Epithelial cell of proximal tubule (primary cell): Measurements from ENCODE around the gene HOXB3. TPM values are rescaled to one million over a fixed set of nuclear protein-coding genes. Genes with fewer than 3 reads are reported as not detected.

Experiments used
- DNase-seq: peaks from one replicate; pipeline ENCODE4 v3.0.0-alpha.2; 2011; ENCODE audit warnings: low read depth
- H3K4me3 ChIP-seq: 2 replicates; pipeline ENCODE4 v1.5.1; 2011; ENCODE audit warnings: low read depth, mild to moderate bottlenecking, low read length
- total RNA-seq: library from RNA; depleted of rRNA; stranded (reverse); fragments of >200 nt; gene quantifications from 2 replicates; pipeline ENCODE4 v1.2.3, GENCODE V29; 2015
- TF ChIP-seq, protein P1 (sequence below): conservative IDR thresholded peaks from 2 replicates; pipeline ENCODE4 v1.5.1; 2012; ENCODE audit warnings: low read depth, mild to moderate bottlenecking, low read length

HOXB3 gene
- total RNA-seq, 1 donor from 2014 or later, result 49.9 TPM

DNA sequence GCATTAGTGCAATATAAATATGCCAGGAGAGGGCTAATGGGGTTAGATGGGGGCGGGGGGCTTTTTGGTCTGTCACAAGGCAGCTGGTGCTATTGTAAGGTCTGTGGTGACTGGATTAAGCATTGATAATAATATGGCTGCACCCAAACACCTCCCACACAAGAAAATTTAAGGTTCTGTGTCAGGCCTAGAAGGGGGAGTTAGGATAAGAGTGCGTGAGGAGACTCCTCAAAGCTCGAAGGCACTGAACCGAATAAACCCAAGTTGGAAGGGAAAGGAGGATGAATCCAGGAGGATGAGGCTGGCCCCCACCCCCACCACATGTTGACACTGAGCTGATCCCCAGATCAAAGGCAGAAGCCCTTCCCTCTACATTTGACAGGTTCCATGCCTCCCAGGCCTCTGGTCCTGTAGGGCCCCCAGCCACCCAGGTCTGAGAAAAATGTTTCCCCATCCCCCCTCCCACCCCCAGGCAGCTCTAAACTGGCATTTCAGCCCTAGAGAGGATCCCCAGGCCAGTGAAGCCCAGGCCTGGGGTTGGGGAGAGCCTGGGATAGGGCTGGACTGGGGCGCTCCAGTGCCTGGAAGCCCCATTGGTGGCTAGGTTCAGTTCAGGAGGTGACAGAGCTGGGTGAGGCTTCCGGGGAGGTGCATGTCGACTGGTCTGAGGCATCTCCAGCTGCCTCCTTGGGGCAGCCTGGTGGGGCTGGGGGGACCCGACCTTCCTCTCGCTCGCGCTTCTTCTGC lies 60.9 kb downstream of the HOXB3 start:
- no peak overlapping the region for H3K4me3 ChIP-seq
- DNase-seq, result no peak
- TF ChIP-seq, protein P1, sequence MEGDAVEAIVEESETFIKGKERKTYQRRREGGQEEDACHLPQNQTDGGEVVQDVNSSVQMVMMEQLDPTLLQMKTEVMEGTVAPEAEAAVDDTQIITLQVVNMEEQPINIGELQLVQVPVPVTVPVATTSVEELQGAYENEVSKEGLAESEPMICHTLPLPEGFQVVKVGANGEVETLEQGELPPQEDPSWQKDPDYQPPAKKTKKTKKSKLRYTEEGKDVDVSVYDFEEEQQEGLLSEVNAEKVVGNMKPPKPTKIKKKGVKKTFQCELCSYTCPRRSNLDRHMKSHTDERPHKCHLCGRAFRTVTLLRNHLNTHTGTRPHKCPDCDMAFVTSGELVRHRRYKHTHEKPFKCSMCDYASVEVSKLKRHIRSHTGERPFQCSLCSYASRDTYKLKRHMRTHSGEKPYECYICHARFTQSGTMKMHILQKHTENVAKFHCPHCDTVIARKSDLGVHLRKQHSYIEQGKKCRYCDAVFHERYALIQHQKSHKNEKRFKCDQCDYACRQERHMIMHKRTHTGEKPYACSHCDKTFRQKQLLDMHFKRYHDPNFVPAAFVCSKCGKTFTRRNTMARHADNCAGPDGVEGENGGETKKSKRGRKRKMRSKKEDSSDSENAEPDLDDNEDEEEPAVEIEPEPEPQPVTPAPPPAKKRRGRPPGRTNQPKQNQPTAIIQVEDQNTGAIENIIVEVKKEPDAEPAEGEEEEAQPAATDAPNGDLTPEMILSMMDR, result no peak

- DNase-seq, result no peak
- H3K4me3 ChIP-seq, result no peak overlapping the region
- TF ChIP-seq, protein P1, result no peak
Observed at GRCh38 chr17:48528153-48528935, 61.7 kb downstream of the HOXB3 start.

DNA sequence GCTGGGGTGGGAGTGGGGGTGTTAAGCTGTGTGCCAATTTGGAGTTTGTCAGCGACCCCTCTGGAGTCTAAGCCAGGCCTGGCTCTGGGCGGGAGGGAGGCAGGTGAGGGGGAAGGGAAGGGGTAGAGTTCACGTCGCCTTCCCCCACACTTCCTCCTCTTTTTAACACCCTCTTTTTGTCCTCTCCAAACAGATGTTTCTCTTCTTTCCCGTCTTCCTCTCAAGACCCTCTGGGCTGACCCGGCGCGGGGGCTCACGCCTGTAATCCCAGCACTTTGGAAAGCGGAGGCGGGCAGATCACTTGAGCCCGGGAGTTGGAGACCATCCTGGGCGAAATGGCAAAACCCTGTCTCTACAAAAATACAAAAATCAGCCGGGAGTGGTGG lies 62.5 kb downstream of the HOXB3 start:
- TF ChIP-seq, protein P1, result no peak
- no peak for DNase-seq

DNA sequence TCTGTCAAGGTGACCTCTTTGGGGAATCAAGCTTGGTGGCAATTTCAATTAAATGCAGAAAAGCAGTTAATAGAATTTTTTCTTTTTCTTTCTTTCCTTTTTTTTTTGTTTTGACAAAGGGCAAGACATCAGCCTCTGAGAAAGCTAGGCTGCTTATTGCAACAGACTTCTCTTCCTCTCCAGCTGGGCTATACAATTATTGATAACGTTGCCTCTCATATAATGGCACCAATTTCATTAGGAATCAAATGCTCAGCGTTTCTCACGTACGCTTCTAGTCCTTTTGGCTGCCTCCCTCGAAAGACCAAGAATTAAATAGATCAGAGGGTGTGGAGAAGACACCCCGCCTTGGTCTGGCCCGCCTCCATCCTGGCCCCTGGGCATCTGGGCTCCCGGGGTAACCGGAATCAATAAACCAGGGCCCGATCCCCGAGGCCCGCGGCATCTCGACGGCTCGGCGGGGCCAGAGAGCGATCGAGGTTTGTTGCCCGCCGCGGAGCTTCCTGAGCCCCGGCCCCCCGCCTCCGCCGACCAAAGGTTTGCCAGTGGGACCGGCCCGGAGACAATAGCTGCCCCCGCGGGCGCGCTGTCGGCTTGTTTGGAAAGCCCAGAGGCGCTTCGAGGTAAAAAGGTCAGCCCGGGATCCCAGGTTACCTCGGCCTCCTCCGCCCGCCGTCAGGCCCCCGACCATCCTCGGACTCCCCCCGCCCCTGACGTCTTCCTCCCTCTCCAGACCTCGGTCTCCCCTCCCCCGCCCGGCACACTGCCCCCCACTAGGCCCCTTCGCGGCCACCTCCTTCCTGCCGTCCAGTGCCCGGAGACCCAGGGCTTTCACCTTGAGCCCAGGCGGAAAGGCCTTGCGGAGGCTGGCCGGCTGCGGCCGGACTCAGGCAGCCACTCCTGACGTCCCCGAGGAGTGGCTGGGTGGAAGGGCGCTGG lies 63.2 kb downstream of the HOXB3 start:
- H3K4me3 ChIP-seq, result no peak overlapping the region
- TF ChIP-seq, protein P1, result no peak
- no peak for DNase-seq

More for the DNA sequence above, 62.5 kb downstream of the HOXB3 start:
- H3K4me3 ChIP-seq, result no peak overlapping the region

DNA sequence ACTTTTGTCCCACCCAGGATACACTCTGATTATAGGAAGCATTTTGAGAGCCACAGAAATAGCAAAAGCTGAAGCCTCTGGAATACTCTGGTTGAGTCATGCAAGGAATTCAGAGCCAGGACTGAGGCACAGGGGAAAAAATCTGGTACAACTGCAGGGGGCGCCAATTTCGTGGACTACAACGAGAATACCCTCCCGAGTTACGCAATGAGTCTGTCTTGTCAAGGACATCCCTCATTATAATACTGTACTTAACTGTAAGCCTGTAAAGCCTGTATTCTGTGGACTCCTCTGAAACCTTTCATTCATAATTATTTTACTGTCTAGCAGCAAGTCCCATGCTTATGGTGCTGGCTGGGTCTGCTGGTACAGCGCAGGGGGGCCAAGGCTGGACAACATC lies 67.0 kb downstream of the HOXB3 start:
- no peak for DNase-seq
- no peak overlapping the region for H3K4me3 ChIP-seq
- TF ChIP-seq, protein P1, result peak; percentile 45

- TF ChIP-seq, protein P1, result no peak
- H3K4me3 ChIP-seq, result no peak overlapping the region
- no peak for DNase-seq
Observed at GRCh38 chr17:48522031-48522653, 67.9 kb downstream of the HOXB3 start.
